H9 (cell line): ENCODE measurements around the gene SDHAF4. TPM values are rescaled to one million over a fixed set of nuclear protein-coding genes. Genes with fewer than 3 reads are reported as not detected.

Source experiments
- DNase-seq: peaks from one replicate; pipeline ENCODE4 v3.0.0-alpha.2; 2017
- H2AFZ ChIP-seq: one replicate; pipeline ENCODE4 v1.6.1; 2013; ENCODE audit warnings: mild to moderate bottlenecking, low read length, control low read depth, moderate library complexity
- H2AK5ac ChIP-seq: 2 replicates; pipeline ENCODE4 v1.6.1; 2013; ENCODE audit warnings: low read length, control low read depth, mixed read lengths; ENCODE audit not compliant: insufficient read length
- H2BK120ac ChIP-seq: one replicate; pipeline ENCODE4 v1.6.1; 2013; ENCODE audit warnings: low read depth, mild to moderate bottlenecking, low read length, control low read depth, inconsistent platforms; ENCODE audit not compliant: poor library complexity, severe bottlenecking
- H2BK12ac ChIP-seq: 2 replicates; pipeline ENCODE4 v1.6.1; 2013; ENCODE audit warnings: low read length, control low read depth, mixed read lengths, low read depth; ENCODE audit not compliant: insufficient read length
- H2BK15ac ChIP-seq: 2 replicates; pipeline ENCODE4 v1.6.1; 2013; ENCODE audit warnings: low read depth, low read length, control low read depth
- H2BK20ac ChIP-seq: one replicate; pipeline ENCODE4 v1.6.1; 2013; ENCODE audit warnings: low read depth, mild to moderate bottlenecking, low read length, control low read depth, inconsistent platforms; ENCODE audit not compliant: poor library complexity, severe bottlenecking
- H2BK5ac ChIP-seq: 2 replicates; pipeline ENCODE4 v1.6.1; 2013; ENCODE audit warnings: low read length, control low read depth, mixed read lengths; ENCODE audit not compliant: insufficient read length
- H3K14ac ChIP-seq: 2 replicates; pipeline ENCODE4 v1.6.1; 2013; ENCODE audit warnings: low read length, control low read depth; ENCODE audit not compliant: insufficient read depth
- H3K18ac ChIP-seq: 2 replicates; pipeline ENCODE4 v1.6.1; 2013; ENCODE audit warnings: low read depth, mild to moderate bottlenecking, mixed read lengths, low read length, control low read depth; ENCODE audit not compliant: insufficient read length
- H3K23ac ChIP-seq: 2 replicates; pipeline ENCODE4 v1.6.1; 2013; ENCODE audit warnings: low read length, control low read depth, mixed read lengths, low read depth; ENCODE audit not compliant: insufficient read length
- H3K23me2 ChIP-seq: 2 replicates; pipeline ENCODE4 v1.6.1; 2013; ENCODE audit warnings: low read depth, mild to moderate bottlenecking, mixed read lengths, low read length, control low read depth; ENCODE audit not compliant: insufficient read length, poor library complexity, severe bottlenecking
- H3K27ac ChIP-seq: 2 replicates; pipeline ENCODE4 v1.5.1; 2013; ENCODE audit warnings: low read length, control low read depth, mixed read lengths, low read depth; ENCODE audit not compliant: insufficient read length
- H3K27me3 ChIP-seq: 2 replicates; pipeline ENCODE4 v1.6.1; 2013; ENCODE audit warnings: low read length, control low read depth, inconsistent platforms; ENCODE audit not compliant: insufficient read depth
- H3K4ac ChIP-seq: 2 replicates; pipeline ENCODE4 v1.6.1; 2013; ENCODE audit warnings: low read depth, mild to moderate bottlenecking, control low read depth, inconsistent platforms, low read length, moderate library complexity
- H3K4me1 ChIP-seq: 2 replicates; pipeline ENCODE4 v1.6.1; 2013; ENCODE audit warnings: low read length, control low read depth, inconsistent platforms; ENCODE audit not compliant: insufficient read depth
- H3K4me2 ChIP-seq: 2 replicates; pipeline ENCODE4 v1.6.1; 2013; ENCODE audit warnings: low read length, control low read depth, mixed read lengths; ENCODE audit not compliant: insufficient read length, insufficient read depth
- H3K56ac ChIP-seq: 2 replicates; pipeline ENCODE4 v1.6.1; 2013; ENCODE audit warnings: low read depth, mild to moderate bottlenecking, mixed read lengths, low read length, control low read depth; ENCODE audit not compliant: insufficient read length
- H3K79me1 ChIP-seq: 2 replicates; pipeline ENCODE4 v1.6.1; 2013; ENCODE audit warnings: low read depth, mild to moderate bottlenecking, moderate library complexity, low read length, control low read depth, inconsistent platforms; ENCODE audit not compliant: insufficient read depth, poor library complexity, severe bottlenecking
- H3K79me2 ChIP-seq: 2 replicates; pipeline ENCODE4 v1.6.1; 2013; ENCODE audit warnings: low read length, control low read depth, inconsistent platforms; ENCODE audit not compliant: insufficient read depth
- H3K9ac ChIP-seq: 2 replicates; pipeline ENCODE4 v1.6.1; 2013; ENCODE audit warnings: low read length, control low read depth, mixed read lengths; ENCODE audit not compliant: insufficient read length; ENCODE audit errors: extremely low read depth
- H3K9me3 ChIP-seq: one replicate; pipeline ENCODE4 v1.6.1; 2013; ENCODE audit warnings: low read depth, low read length, inconsistent platforms; ENCODE audit not compliant: control insufficient read depth
- H3T11ph ChIP-seq: one replicate; pipeline ENCODE4 v1.6.1; 2013; ENCODE audit warnings: mild to moderate bottlenecking, low read length, control low read depth, inconsistent platforms
- H4K20me1 ChIP-seq: one replicate; pipeline ENCODE4 v1.6.1; 2013; ENCODE audit not compliant: control insufficient read depth, insufficient read length, insufficient read depth
- H4K5ac ChIP-seq: 2 replicates; pipeline ENCODE4 v1.6.1; 2013; ENCODE audit warnings: low read depth, mild to moderate bottlenecking, mixed read lengths, low read length, control low read depth; ENCODE audit not compliant: insufficient read length
- H4K8ac ChIP-seq: replicated peaks from 2 replicates; pipeline ENCODE4 v1.6.1; 2013; ENCODE audit warnings: low read length, control low read depth, mixed read lengths, low read depth; ENCODE audit not compliant: insufficient read length
- H4K91ac ChIP-seq: 2 replicates; pipeline ENCODE4 v1.6.1; 2013; ENCODE audit warnings: low read depth, mild to moderate bottlenecking, moderate library complexity, mixed read lengths, low read length, control low read depth; ENCODE audit not compliant: insufficient read length
- H3K27ac Mint-ChIP-seq, 3 experiments: 2 replicates in 2 of 3; 3 replicates in 1 of 3; pipeline ENCODE4 v1.8.0; 2020 to 2021; ENCODE audit warnings: mixed read lengths in 3 of 3, mild to moderate bottlenecking in 1 of 3, moderate library complexity in 1 of 3
- H3K27me3 Mint-ChIP-seq: 2 replicates; pipeline ENCODE4 v1.8.0; 2021; ENCODE audit warnings: low read depth, mild to moderate bottlenecking, moderate library complexity, mixed read lengths
- H3K36me3 Mint-ChIP-seq, 3 experiments: 2 replicates in 2 of 3; 3 replicates in 1 of 3; pipeline ENCODE4 v1.8.0; 2020 to 2021; ENCODE audit warnings: low read depth in 3 of 3, mixed read lengths in 3 of 3; ENCODE audit not compliant: insufficient read depth in 1 of 3
- H3K4me1 Mint-ChIP-seq, 2 experiments: 2 replicates each; pipeline ENCODE4 v1.8.0; 2020; ENCODE audit warnings: mixed read lengths in 2 of 2
- H3K4me3 Mint-ChIP-seq, 2 experiments: 2 replicates in 1 of 2; 3 replicates in 1 of 2; pipeline ENCODE4 v1.8.0; 2020 to 2021; ENCODE audit warnings: mild to moderate bottlenecking in 2 of 2, mixed read lengths in 2 of 2, moderate library complexity in 1 of 2
- H3K9me3 Mint-ChIP-seq, 2 experiments: 2 replicates in 1 of 2; 3 replicates in 1 of 2; pipeline ENCODE4 v1.8.0; 2020; ENCODE audit warnings: mild to moderate bottlenecking in 2 of 2, mixed read lengths in 2 of 2, moderate library complexity in 1 of 2
- WGBS: extraction: QIAGEN DNeasy Blood & Tissue Kit; methylation state at CpG from one replicate; pipeline ENCODE4 v1.1.7; 2013; ENCODE audit warnings: missing lambda C conversion rate, low lambda C conversion rate, mixed read lengths; ENCODE audit not compliant: insufficient read length; ENCODE audit errors: extremely low coverage; 5-methylcytosine and 5-hydroxymethylcytosine counted together
- total RNA-seq: library from RNA; stranded (reverse); gene quantifications from 2 replicates; pipeline ENCODE4 v1.2.1, GENCODE V29; 2021
- TF ChIP-seq, protein P1 (sequence below): fragments of 200-600 bp; sonication (generic); conservative IDR thresholded peaks from 3 replicates; pipeline ENCODE4 v1.8.0; 2021; ENCODE audit warnings: antibody characterized with exemption, mild to moderate bottlenecking

The SDHAF4 gene
- total RNA-seq, 1 experiment from 2014 or later = 9.2 TPM

DNA sequence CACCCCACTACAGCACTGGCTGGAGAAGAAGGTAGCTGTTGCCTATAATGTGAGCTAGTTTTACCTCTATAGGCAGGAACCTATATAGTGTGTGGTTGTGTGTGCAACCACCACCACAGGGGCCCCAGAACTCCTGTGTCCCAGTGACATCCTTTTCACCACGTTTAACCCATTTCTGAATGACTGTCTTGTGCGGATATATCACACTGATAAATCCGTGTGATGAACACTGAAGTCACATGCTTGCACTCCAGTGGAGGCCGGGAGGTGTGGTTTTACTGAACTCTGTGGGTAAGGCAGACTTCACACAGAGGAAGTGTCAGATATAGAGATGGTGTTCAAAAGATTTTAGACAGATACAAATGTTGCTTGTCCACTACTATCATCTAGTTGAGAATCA lies 32.5 kb downstream of the SDHAF4 start:
- Histone ChIP-seq H3K9ac (no peak overlapping the region), H2AK5ac (no peak overlapping the region), H3K56ac (no peak overlapping the region), H3K4ac (no peak overlapping the region), H3K14ac (no peak overlapping the region), H3K79me1 (no peaks in the 10 kb centered on the region), H3T11ph (no peak overlapping the region), H4K91ac (no peak overlapping the region), H2BK120ac (no peak overlapping the region), H2AFZ (no peak overlapping the region), H3K27me3 (no peaks in the 10 kb centered on the region), H3K4me2 (no peak overlapping the region), H3K27ac (no peak overlapping the region), H2BK15ac (no peak overlapping the region), H3K79me2 (no peaks in the 10 kb centered on the region), H3K23me2 (no peaks in the 10 kb centered on the region), H4K5ac (no peak overlapping the region), H3K23ac (no peak overlapping the region), H2BK12ac (no peak overlapping the region), H3K9me3 (no peaks in the 10 kb centered on the region), H2BK20ac (no peak overlapping the region), H3K4me1 (peaks cover 8% of the 10 kb centered on the region; the same call in 1 of the 2 replicates), H2BK5ac (no peak overlapping the region), H4K20me1 (no peaks in the 10 kb centered on the region), H4K8ac (no peak overlapping the region), H3K18ac (no peak overlapping the region)
- DNase-seq = no peak
- WGBS = no CpG with 5 or more reads among the region's 4 CpGs
- Mint-ChIP-seq H3K4me1 (peaks cover 21 to 24% of the 10 kb centered on the region in 2 experiments), H3K27ac (no peak overlapping the region), H3K27me3 (no peaks in the 10 kb centered on the region), H3K9me3 (peaks cover 10 to 11% of the 10 kb centered on the region in 2 experiments), H3K36me3 (peaks cover 5 to 15% (median 13%) of the 10 kb centered on the region in 3 experiments), H3K4me3 (no peak overlapping the region)
- TF ChIP-seq, protein P1, sequence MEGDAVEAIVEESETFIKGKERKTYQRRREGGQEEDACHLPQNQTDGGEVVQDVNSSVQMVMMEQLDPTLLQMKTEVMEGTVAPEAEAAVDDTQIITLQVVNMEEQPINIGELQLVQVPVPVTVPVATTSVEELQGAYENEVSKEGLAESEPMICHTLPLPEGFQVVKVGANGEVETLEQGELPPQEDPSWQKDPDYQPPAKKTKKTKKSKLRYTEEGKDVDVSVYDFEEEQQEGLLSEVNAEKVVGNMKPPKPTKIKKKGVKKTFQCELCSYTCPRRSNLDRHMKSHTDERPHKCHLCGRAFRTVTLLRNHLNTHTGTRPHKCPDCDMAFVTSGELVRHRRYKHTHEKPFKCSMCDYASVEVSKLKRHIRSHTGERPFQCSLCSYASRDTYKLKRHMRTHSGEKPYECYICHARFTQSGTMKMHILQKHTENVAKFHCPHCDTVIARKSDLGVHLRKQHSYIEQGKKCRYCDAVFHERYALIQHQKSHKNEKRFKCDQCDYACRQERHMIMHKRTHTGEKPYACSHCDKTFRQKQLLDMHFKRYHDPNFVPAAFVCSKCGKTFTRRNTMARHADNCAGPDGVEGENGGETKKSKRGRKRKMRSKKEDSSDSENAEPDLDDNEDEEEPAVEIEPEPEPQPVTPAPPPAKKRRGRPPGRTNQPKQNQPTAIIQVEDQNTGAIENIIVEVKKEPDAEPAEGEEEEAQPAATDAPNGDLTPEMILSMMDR = no peak
